HFF-Myc (cell line): ENCODE data around the gene LAMB1.
A peak's percentile ranks its signal among the peaks of the same experiment; 100 is the strongest.
"Not testable (repeated sequence)": the region's sequence is repeated elsewhere in the genome, so short reads cannot be mapped to it uniquely, and the experiment has no call there.

Source experiments
- DNase-seq: peaks from one replicate; pipeline ENCODE4 v3.0.0-alpha.2; 2011; ENCODE audit warnings: low read depth; ENCODE audit errors: extremely low read depth
- H3K4me3 ChIP-seq: replicated peaks from 2 replicates; pipeline ENCODE4 v1.5.1; 2011; ENCODE audit warnings: low read depth, mild to moderate bottlenecking, control low read depth, low read length
- CTCF ChIP-seq: IDR thresholded peaks from 2 replicates; pipeline ENCODE4 v1.5.1; 2012; ENCODE audit warnings: mild to moderate bottlenecking, low read depth, low read length, control low read depth; ENCODE audit errors: missing control alignments

The LAMB1 gene

GRCh38 chr7:107898997-107899594 lies 103.9 kb downstream of the LAMB1 start:
- TF ChIP-seq CTCF = no peak
- no peak overlapping the region for H3K4me3 ChIP-seq
- no peak for DNase-seq

DNA sequence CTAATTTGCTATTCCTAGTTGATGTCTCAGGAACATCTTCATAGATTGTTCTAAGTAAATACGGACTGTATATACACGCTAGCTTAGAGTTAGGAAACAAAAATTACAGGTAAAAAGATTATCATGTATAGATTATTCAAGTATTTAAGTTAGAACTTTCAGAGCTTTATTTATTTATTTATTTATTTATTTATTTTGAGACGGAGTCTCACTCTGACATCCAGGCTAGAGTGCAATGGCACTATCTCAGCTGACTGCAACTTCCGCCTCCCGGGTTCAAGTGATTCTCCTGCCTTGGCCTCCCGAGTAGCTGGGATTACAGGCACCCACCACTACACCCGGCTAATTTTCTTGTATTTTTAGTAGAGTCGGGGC lies 110.6 kb downstream of the LAMB1 start:
- DNase-seq = not testable (repeated sequence)
- peak overlapping the region; percentile 67 for H3K4me3 ChIP-seq

GRCh38 chr7:107891636-107892366 lies 111.2 kb downstream of the LAMB1 start:
- peak overlapping the region; percentile 67 for H3K4me3 ChIP-seq
- DNase-seq = no peak
- no peak for TF ChIP-seq CTCF

GRCh38 chr7:107890962-107891635 lies 111.9 kb downstream of the LAMB1 start, which contains the start of gene DLD:
TSS of gene DLD (plus strand) at chr7:107891183. CDS start at chr7:107891251, 68 bp downstream.
- peak; percentile 75 for DNase-seq
- TF ChIP-seq CTCF = no peak

DNA sequence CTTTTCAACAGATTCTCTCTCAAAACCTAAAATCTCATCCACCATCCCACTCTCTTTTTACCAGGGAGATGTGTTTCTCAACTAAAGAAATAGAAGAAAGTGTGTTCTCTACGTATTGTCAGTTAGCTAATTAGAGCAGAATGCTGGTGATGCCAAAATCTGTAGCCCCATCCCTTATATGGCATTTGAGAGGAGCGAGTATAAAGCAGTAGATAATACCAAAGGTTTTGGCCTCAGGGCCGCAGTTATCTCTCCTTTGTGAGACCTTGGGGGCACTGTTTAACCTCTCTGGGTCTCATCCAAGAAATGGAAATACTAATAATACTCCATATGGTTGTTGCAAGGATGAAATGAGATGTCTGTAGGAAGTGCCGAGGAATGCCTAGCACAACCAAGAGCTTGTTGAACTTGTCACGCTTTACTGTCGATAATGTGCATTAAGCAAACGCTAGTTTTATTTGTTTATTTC lies 112.4 kb downstream of the LAMB1 start:
- no peak for TF ChIP-seq CTCF
- DNase-seq = no peak
- H3K4me3 ChIP-seq = peak overlapping the region; percentile 67

More at GRCh38 chr7:107890962-107891635, 111.9 kb downstream of the LAMB1 start, which contains the start of gene DLD:
- peak within 1 kb of the TSS; percentile 67 for H3K4me3 ChIP-seq

DNA sequence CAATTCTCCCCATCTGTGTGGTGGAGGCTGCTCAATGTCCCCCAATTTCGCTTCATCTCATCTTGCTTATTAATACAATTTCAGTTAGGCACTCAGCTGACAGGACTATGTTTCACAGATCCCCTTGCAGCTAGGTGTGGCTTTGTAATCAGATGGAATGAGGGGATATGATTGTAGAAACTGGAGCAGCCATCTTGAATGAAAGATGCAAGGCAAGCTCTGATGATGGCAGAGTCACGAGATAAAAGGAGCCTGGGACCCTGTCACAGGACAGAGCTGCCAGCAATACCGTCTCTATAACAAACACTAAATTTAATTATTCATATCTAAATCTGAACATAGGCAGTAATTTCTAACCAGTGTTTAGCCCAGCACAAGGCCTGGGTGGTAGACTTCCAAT lies 113.0 kb downstream of the LAMB1 start:
- no peak for DNase-seq
- no peak overlapping the region for H3K4me3 ChIP-seq
- no peak for TF ChIP-seq CTCF

GRCh38 chr7:107887827-107888226 lies 115.1 kb downstream of the LAMB1 start:
- DNase-seq = not testable (repeated sequence)

More at GRCh38 chr7:107887827-107888226, 115.1 kb downstream of the LAMB1 start:
- H3K4me3 ChIP-seq = not testable (repeated sequence)
